K562 (cell line): ENCODE results near the gene CIART. TPM values are rescaled to one million over a fixed set of nuclear protein-coding genes. Genes with fewer than 3 reads are reported as not detected.

Experiments used
- ATAC-seq: fragments of 200-7000 bp; cut with Tn5 transposase; 3 replicates; pipeline ENCODE4 v1.9.1; 2020; ENCODE audit warnings: moderate library complexity
- BruUV-seq: library from RNA; stranded (reverse); fragments of 400-500 nt; replicated peaks from 2 replicates; lab custom pipeline; 2021; lab: Mats Ljungman, UMichigan
- CTCF ChIA-PET: fragments of 300-600 bp; formaldehyde crosslinking; extraction: SDS; loops from one replicate; lab custom pipeline; 2021; ENCODE audit warnings: low intra/inter-chr PET ratio; lab: Yijun Ruan, JAX
- POLR2A ChIA-PET: fragments of 300-600, 350-650 bp; sonication (Branson Sonifier 250); formaldehyde crosslinking; extraction: SDS; loops from one replicate; lab custom pipeline; 2021; ENCODE audit warnings: antibody characterized with exemption, inconsistent platforms; lab: Yijun Ruan, JAX
- DNase-seq, 4 experiments: peaks; one replicate each; pipeline versions ENCODE4 v3.0.0 to v3.0.0-alpha.2; 2011 to 2018; ENCODE audit warnings: low spot score in 3 of 4, mixed read lengths in 3 of 4; ENCODE audit errors: extremely low read depth in 1 of 4
- FAIRE-seq: peaks from 2 replicates; lab custom pipeline; 2011; peaks lifted over from hg19 to GRCh38; lab: Jason Lieb, UNC
- H2AFZ ChIP-seq: 2 replicates; pipeline ENCODE4 v1.6.0; 2011; ENCODE audit warnings: low read depth, low read length, control low read depth, inconsistent platforms
- H3K27ac ChIP-seq: fragments of 200-600 bp; 3 replicates; pipeline ENCODE4 v1.8.0; 2011; ENCODE audit warnings: low read depth, mild to moderate bottlenecking, control low read depth, inconsistent platforms, low read length, moderate library complexity, mixed read lengths; ENCODE audit errors: extremely low read depth
- H3K27me3 ChIP-seq, 2 experiments: fragments of 300-600 bp in 1 of 2; 2 replicates in 1 of 2; 3 replicates in 1 of 2; pipeline versions ENCODE4 v1.6.0 to v1.8.0; 2011; ENCODE audit warnings: inconsistent platforms in 2 of 2, low read length in 2 of 2, mild to moderate bottlenecking in 1 of 2, mixed read lengths in 1 of 2, moderate library complexity in 1 of 2; ENCODE audit not compliant: control insufficient read depth in 2 of 2, insufficient read depth in 2 of 2
- H3K36me3 ChIP-seq: fragments of 300-600 bp; 3 replicates; pipeline ENCODE4 v1.8.0; 2011; ENCODE audit warnings: mild to moderate bottlenecking, low read length, inconsistent platforms; ENCODE audit not compliant: control insufficient read depth, insufficient read depth
- H3K4me1 ChIP-seq, 2 experiments: fragments of 200-600 bp in 1 of 2; replicated peaks in 1 of 2; 2 replicates in 1 of 2; 3 replicates in 1 of 2; pipeline versions ENCODE4 v1.5.1 to v1.8.0; 2011; ENCODE audit warnings: inconsistent platforms in 2 of 2, low read length in 2 of 2, mild to moderate bottlenecking in 1 of 2, mixed read lengths in 1 of 2, moderate library complexity in 1 of 2; ENCODE audit not compliant: control insufficient read depth in 2 of 2, insufficient read depth in 2 of 2
- H3K4me2 ChIP-seq: 2 replicates; pipeline ENCODE4 v1.6.1; 2011; ENCODE audit warnings: low read length, control low read depth, inconsistent platforms, mixed read lengths; ENCODE audit not compliant: insufficient read depth
- H3K4me3 ChIP-seq: fragments of 200-600 bp; sonication (generic), shearing (Covaris generic); 2 replicates; pipeline ENCODE4 v1.5.1; 2016; ENCODE audit warnings: control low read depth, inconsistent platforms
- H3K79me2 ChIP-seq: fragments of 200-600 bp; 3 replicates; pipeline ENCODE4 v1.8.0; 2011; ENCODE audit warnings: low read length, inconsistent platforms; ENCODE audit not compliant: control insufficient read depth, insufficient read depth
- H3K9ac ChIP-seq, 2 experiments: 2 replicates each; pipeline versions ENCODE4 v1.6.0 to v1.6.1; 2011; ENCODE audit warnings: low read depth in 2 of 2, low read length in 2 of 2, control low read depth in 1 of 2, inconsistent platforms in 1 of 2, mild to moderate bottlenecking in 1 of 2, mixed read lengths in 1 of 2; ENCODE audit not compliant: insufficient read depth in 1 of 2
- H3K9me1 ChIP-seq: one replicate; pipeline ENCODE4 v1.6.0; 2011; ENCODE audit warnings: inconsistent platforms, mild to moderate bottlenecking, low read length, moderate library complexity; ENCODE audit not compliant: control insufficient read depth, insufficient read depth
- H3K9me3 ChIP-seq: replicated peaks from 2 replicates; pipeline ENCODE4 v1.5.1; 2011; ENCODE audit warnings: low read depth, low read length, inconsistent platforms; ENCODE audit not compliant: control insufficient read depth, insufficient read depth
- H4K20me1 ChIP-seq: replicated peaks from 2 replicates; pipeline ENCODE4 v1.6.1; 2011; ENCODE audit warnings: low read length, inconsistent platforms, mixed read lengths; ENCODE audit not compliant: control insufficient read depth, insufficient read depth
- CBX5 ChIP-seq: IDR thresholded peaks from 2 replicates; pipeline ENCODE4 v1.6.1; 2014; ENCODE audit warnings: low read depth, borderline replicate concordance
- CTBP1 ChIP-seq: fragments of 450-650 bp; IDR thresholded peaks from 2 replicates; pipeline ENCODE4 v1.6.1; 2016; ENCODE audit warnings: borderline replicate concordance
- DMBX1 ChIP-seq: fragments of 250-450 bp; sonication (Bioruptor Pico); IDR thresholded peaks from 2 replicates; pipeline ENCODE4 v1.8.0; 2022; ENCODE audit warnings: inconsistent platforms, mild to moderate bottlenecking, moderate library complexity, borderline replicate concordance
- NRF1 ChIP-seq, 2 experiments: fragments of 450-650 bp; IDR thresholded peaks in 1 of 2; conservative IDR thresholded peaks in 1 of 2; 2 replicates each; pipeline ENCODE4 v1.6.1; 2014; ENCODE audit warnings: mild to moderate bottlenecking in 2 of 2
- POLR2A ChIP-seq: fragments of 450-650 bp; conservative IDR thresholded peaks from 2 replicates; pipeline ENCODE4 v1.6.1; 2016
- SLC30A9 ChIP-seq: fragments of 250-450 bp; sonication (Bioruptor Pico); IDR thresholded peaks from 2 replicates; pipeline ENCODE4 v1.8.0; 2022; ENCODE audit warnings: mild to moderate bottlenecking, moderate library complexity
- ZKSCAN3 ChIP-seq: fragments of 250-450 bp; sonication (Bioruptor Pico); IDR thresholded peaks from 2 replicates; pipeline ENCODE4 v1.4.0; 2020
- ZNF175 ChIP-seq: fragments of 200-800 bp; sonication (Bioruptor generic); IDR thresholded peaks from 2 replicates; pipeline ENCODE4 v1.6.1; 2016; ENCODE audit warnings: low read depth, mild to moderate bottlenecking, missing genetic modification characterization, missing compliant biosample characterization
- ZNF766 ChIP-seq: fragments of 200-800 bp; sonication (Bioruptor generic); conservative IDR thresholded peaks from 2 replicates; pipeline ENCODE4 v1.6.1; 2016; ENCODE audit warnings: missing genetic modification characterization, missing compliant biosample characterization
- WGBS: fragments of 100-300 bp; shearing (Covaris generic); methylation state at CpG from one replicate; pipeline ENCODE4 v1.1.6; 2016; ENCODE audit warnings: low coverage, mixed read lengths; ENCODE audit not compliant: insufficient coverage; ENCODE audit errors: missing lambda C conversion rate; 5-methylcytosine and 5-hydroxymethylcytosine counted together
- in situ Hi-C: fragments of 300-500 bp; cut with MboI; formaldehyde crosslinking; loops from 4 replicates; pipeline ENCODE4 v1.15.0; 2018; ENCODE audit warnings: inconsistent platforms, mixed read lengths
- intact Hi-C: fragments of 100-400 bp; cut with micrococcal nuclease; formaldehyde crosslinking; loops from 2 replicates; pipeline ENCODE4 v1.14.2; 2022
- polyA plus RNA-seq, 8 experiments: library from polyadenylated mRNA; depleted of rRNA in 4 of 8; stranded (reverse) in 5 of 8; unstranded in 3 of 8; fragments of >200 nt; fragmentation: Nextera tagmentation in 2 of 8; fragmentation: Illumina TruSeq in 1 of 8; extraction: Ambion mirVana in 2 of 8; extraction: Trizol in 1 of 8; gene quantifications; 2 replicates each; pipeline versions ENCODE4 v1.2.1 to v1.2.3, GENCODE V29; 2011 to 2014; ENCODE audit warnings: inconsistent platforms in 1 of 8, missing spikeins in 1 of 8
- total RNA-seq, 7 experiments: library from RNA; depleted of rRNA in 6 of 7; stranded (reverse); fragments of >200 nt in 6 of 7; fragmentation: Illumina TruSeq in 2 of 7; extraction: Trizol in 2 of 7; gene quantifications; 2 replicates each; pipeline versions ENCODE4 v1.2.1 to v1.2.3, GENCODE V29; 2011 to 2021; ENCODE audit warnings: low replicate concordance in 1 of 7

CIART gene
- total and polyA plus RNA-seq, 9 of the 15 experiments (the other 6 are each of a cell fraction or from before 2014, with no cell fraction given) = 0.07 to 0.35 (median 0.19) TPM; not detected in 2

GRCh38 chr1:150283260-150283659 is 906 bp downstream of the CIART start:
- WGBS = 72% methylated on average over 10 of the region's 12 CpGs
- Histone ChIP-seq H3K79me2 (no peaks in the 10 kb centered on the region), H3K4me1 (peaks cover 2 to 14% of the 10 kb centered on the region in 2 experiments; a peak in 4 of 5 replicates), H3K9me3 (no peaks in the 10 kb centered on the region), H3K27me3 (no peaks in the 10 kb centered on the region), H3K36me3 (no peaks in the 10 kb centered on the region), H3K27ac (no peak overlapping the region), H4K20me1 (no peaks in the 10 kb centered on the region), H3K4me3 (no peak overlapping the region), H3K9ac (no peak overlapping the region), H2AFZ (no peak overlapping the region; the same call in 1 of the 2 replicates), H3K4me2 (no peak overlapping the region), H3K9me1 (no peaks in the 10 kb centered on the region)
- in situ Hi-C loops = no loop called here
- intact Hi-C loops = no loop called here
- FAIRE-seq (no peak), DNase-seq (no peak), ATAC-seq (no peak)
- no TSS peak for BruUV-seq
- ChIA-PET CTCF (no interaction called here), POLR2A (no interaction called here)
- TF ChIP-seq CBX5 = no peak
- TF ChIP-seq ZKSCAN3 (CRISPR knock-in tag) = no peak
- no peak for TF ChIP-seq SLC30A9 (CRISPR knock-in tag)
- TF ChIP-seq ZNF175 (CRISPR knock-in tag) = no peak
- no peak for TF ChIP-seq DMBX1 (CRISPR knock-in tag)
- no peak for TF ChIP-seq POLR2A
- no peak for TF ChIP-seq ZNF766 (CRISPR knock-in tag)
- TF ChIP-seq NRF1 (conservative IDR thresholded peaks at IDR 0.05 in 1 of 2, IDR thresholded peaks at IDR 0.05 in 1 of 2) = no peak
- TF ChIP-seq CTBP1 = no peak
